OCI-LY3 (cell line): ENCODE results near the gene TCF23.
A peak's percentile ranks its signal among the peaks of the same experiment; 100 is the strongest.
"Not testable (repeated sequence)": the region's sequence is repeated elsewhere in the genome, so short reads cannot be mapped to it uniquely, and the experiment has no call there.

ENCODE experiments used
- H2AFZ ChIP-seq: fragments of 200-600, 300-600 bp; shearing (Covaris generic); 2 replicates; pipeline ENCODE4 v1.6.0; 2014; ENCODE audit warnings: antibody characterized with exemption, low read depth, low read length
- H3K27ac ChIP-seq: fragments of 200-600, 300-600 bp; sonication (generic); 2 replicates; pipeline ENCODE4 v1.5.1; 2014; ENCODE audit warnings: mild to moderate bottlenecking, low read length, moderate library complexity, mixed read lengths
- H3K27me3 ChIP-seq: fragments of 200-600, 300-600 bp; sonication (generic); 2 replicates; pipeline ENCODE4 v1.6.1; 2014; ENCODE audit warnings: low read depth, low read length, mixed read lengths
- H3K36me3 ChIP-seq: fragments of 200-600, 300-600 bp; sonication (generic); replicated peaks from 2 replicates; pipeline ENCODE3; 2014; ENCODE audit warnings: low read depth, low read length, mixed read lengths
- H3K4me1 ChIP-seq: fragments of 300-600, 200-600 bp; sonication (generic); 2 replicates; pipeline ENCODE4 v1.6.1; 2014; ENCODE audit warnings: low read length, mixed read lengths
- H3K4me2 ChIP-seq: fragments of 200-600, 300-600 bp; sonication (generic); 2 replicates; pipeline ENCODE4 v1.6.1; 2014; ENCODE audit warnings: low read length, mixed read lengths
- H3K4me3 ChIP-seq: fragments of 300-600, 200-600 bp; sonication (generic); 2 replicates; pipeline ENCODE4 v1.5.1; 2014; ENCODE audit warnings: antibody characterized with exemption, mild to moderate bottlenecking, low read length, moderate library complexity
- H3K79me2 ChIP-seq: fragments of 300-600, 200-600 bp; shearing (Covaris generic); 2 replicates; pipeline ENCODE4 v1.6.1; 2014; ENCODE audit warnings: mild to moderate bottlenecking, low read length, mixed read lengths
- H3K9ac ChIP-seq: fragments of 300-600, 200-600 bp; shearing (Covaris generic); 2 replicates; pipeline ENCODE4 v1.6.0; 2014; ENCODE audit warnings: mild to moderate bottlenecking, low read length, moderate library complexity
- H3K9me3 ChIP-seq: fragments of 200-600, 300-600 bp; shearing (Covaris generic); 2 replicates; pipeline ENCODE4 v1.6.1; 2014; ENCODE audit warnings: low read length, mixed read lengths; ENCODE audit not compliant: insufficient read depth
- H4K20me1 ChIP-seq: fragments of 200-600, 300-600 bp; sonication (generic); 2 replicates; pipeline ENCODE4 v1.6.1; 2016; ENCODE audit warnings: low read length, mixed read lengths; ENCODE audit not compliant: insufficient read depth
- EZH2phosphoT487 ChIP-seq: fragments of 200-600 bp; shearing (Covaris generic); IDR thresholded peaks from 2 replicates; pipeline ENCODE4 v1.6.1; 2018; ENCODE audit warnings: antibody characterized with exemption, mixed run types, low read depth
- TF ChIP-seq, protein P1 (sequence below): fragments of 200-600, 300-600 bp; sonication (generic); IDR thresholded peaks from 2 replicates; pipeline ENCODE4 v1.5.1; 2014; ENCODE audit warnings: antibody characterized with exemption, low read length, low read depth

Gene TCF23

DNA sequence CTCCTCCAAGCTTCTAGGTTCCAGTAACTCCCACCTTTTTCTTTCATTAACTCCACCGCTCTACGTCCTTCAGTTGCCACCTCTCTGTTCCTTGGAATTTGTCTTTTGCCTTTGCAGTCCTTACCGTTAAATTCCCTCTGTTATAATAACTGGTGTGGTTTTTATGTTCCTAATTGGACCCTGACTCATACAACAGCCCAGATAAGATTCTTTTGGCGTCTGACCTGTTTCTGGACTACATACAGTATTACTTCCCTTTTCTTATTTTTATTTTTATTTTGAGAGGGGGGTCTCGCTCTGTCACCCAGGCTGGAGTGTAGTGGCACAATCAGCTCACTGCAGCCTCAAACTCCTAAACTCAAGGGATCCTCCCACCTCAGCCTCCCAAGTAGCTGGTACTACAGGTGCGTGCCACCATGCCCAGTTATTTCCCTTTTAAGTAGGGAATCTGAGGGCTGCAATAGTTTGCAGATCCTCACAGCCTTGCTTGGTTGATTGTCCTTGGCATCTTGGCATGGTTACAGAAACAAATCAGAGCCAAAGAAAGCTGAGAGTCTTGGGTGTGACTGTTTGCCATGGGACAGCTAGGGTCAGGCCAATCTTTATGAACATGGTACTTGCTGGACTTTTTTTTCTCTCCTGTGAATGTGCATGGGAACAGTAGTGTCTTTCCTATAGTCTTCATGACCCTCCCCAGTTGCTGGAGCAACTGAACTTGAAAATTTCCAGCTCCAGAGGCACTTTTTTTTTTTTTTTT, 22.0 kb downstream of the TCF23 start:
- no peak overlapping the region for H3K9ac ChIP-seq
- peaks cover 7% of the 10 kb centered on the region; the same call in 1 of the 2 replicates for H3K27me3 ChIP-seq
- no peaks in the 10 kb centered on the region for H3K9me3 ChIP-seq
- H2AFZ ChIP-seq: no peak overlapping the region
- H3K79me2 ChIP-seq: no peaks in the 10 kb centered on the region
- no peaks in the 10 kb centered on the region for H3K36me3 ChIP-seq
- H4K20me1 ChIP-seq: no peaks in the 10 kb centered on the region
- H3K4me2 ChIP-seq: peak overlapping the region; percentile 77
- H3K4me1 ChIP-seq: peaks cover 24% of the 10 kb centered on the region
- no peak overlapping the region for H3K27ac ChIP-seq
- H3K4me3 ChIP-seq: no peak overlapping the region
- TF ChIP-seq EZH2phosphoT487: no peak
- TF ChIP-seq, protein P1, sequence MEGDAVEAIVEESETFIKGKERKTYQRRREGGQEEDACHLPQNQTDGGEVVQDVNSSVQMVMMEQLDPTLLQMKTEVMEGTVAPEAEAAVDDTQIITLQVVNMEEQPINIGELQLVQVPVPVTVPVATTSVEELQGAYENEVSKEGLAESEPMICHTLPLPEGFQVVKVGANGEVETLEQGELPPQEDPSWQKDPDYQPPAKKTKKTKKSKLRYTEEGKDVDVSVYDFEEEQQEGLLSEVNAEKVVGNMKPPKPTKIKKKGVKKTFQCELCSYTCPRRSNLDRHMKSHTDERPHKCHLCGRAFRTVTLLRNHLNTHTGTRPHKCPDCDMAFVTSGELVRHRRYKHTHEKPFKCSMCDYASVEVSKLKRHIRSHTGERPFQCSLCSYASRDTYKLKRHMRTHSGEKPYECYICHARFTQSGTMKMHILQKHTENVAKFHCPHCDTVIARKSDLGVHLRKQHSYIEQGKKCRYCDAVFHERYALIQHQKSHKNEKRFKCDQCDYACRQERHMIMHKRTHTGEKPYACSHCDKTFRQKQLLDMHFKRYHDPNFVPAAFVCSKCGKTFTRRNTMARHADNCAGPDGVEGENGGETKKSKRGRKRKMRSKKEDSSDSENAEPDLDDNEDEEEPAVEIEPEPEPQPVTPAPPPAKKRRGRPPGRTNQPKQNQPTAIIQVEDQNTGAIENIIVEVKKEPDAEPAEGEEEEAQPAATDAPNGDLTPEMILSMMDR: no peak

DNA sequence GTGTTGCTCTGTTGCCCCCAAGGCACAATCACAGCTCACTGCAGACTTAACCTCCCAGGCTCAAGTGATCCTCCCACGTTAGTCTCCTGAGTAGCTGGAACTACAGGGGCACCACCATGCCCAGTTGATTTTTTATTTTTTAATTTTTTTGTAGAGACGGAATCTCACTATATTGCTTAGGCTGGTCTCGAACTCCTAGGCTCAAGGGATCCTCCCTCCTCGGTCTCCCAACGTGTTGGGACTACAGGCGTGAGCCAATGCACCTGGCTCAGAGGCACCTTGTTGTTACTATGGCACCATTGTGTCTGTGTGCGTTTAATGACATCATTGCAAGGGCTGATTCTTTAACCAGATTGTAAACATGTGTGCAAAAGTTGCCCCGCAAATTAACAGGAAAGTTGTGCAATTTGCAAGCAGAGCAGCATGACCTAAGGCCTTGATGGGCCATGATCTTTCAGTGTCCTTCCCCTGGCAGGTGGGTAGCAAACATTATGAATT, 22.6 kb downstream of the TCF23 start:
- Histone ChIP-seq H2AFZ (no peak overlapping the region), H3K27me3 (peaks cover 7% of the 10 kb centered on the region; the same call in 1 of the 2 replicates), H3K79me2 (no peaks in the 10 kb centered on the region), H3K9me3 (no peaks in the 10 kb centered on the region), H3K4me2 (no peak overlapping the region), H3K4me3 (no peak overlapping the region), H3K36me3 (no peaks in the 10 kb centered on the region), H3K9ac (no peak overlapping the region), H4K20me1 (no peaks in the 10 kb centered on the region), H3K4me1 (peaks cover 24% of the 10 kb centered on the region), H3K27ac (no peak overlapping the region)
- TF ChIP-seq EZH2phosphoT487: no peak
- TF ChIP-seq, protein P1: no peak

DNA sequence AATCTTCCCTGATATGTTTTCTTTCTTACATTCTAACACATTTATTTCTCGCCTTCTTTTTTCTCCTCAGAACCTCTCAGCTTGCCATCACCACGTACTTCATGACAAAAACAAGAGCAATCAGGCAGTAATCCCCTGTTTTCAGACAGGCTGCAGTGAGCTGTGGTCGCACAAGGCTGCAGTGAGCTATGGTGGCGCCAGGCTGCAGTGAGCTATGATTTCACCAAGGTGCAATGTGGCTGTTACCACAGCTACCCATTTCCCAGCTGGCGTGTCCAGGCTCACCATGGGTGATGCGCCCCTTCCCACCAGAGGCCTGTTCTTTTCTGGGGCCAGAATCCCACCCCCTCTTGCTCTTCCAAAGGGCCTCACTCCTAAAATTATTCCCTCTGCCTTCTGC, 25.8 kb downstream of the TCF23 start:
- H3K4me3 ChIP-seq: no peak overlapping the region
- H3K27me3 ChIP-seq: peaks cover 18% of the 10 kb centered on the region
- H3K27ac ChIP-seq: no peak overlapping the region
- peak overlapping the region; percentile 9; the same call in 1 of the 2 replicates for H2AFZ ChIP-seq
- no peak overlapping the region for H3K9ac ChIP-seq
- H4K20me1 ChIP-seq: no peaks in the 10 kb centered on the region
- H3K79me2 ChIP-seq: no peaks in the 10 kb centered on the region
- peaks cover 24% of the 10 kb centered on the region for H3K4me1 ChIP-seq
- no peak for TF ChIP-seq EZH2phosphoT487
- no peak overlapping the region for H3K4me2 ChIP-seq
- H3K36me3 ChIP-seq: no peaks in the 10 kb centered on the region
- no peaks in the 10 kb centered on the region for H3K9me3 ChIP-seq

DNA sequence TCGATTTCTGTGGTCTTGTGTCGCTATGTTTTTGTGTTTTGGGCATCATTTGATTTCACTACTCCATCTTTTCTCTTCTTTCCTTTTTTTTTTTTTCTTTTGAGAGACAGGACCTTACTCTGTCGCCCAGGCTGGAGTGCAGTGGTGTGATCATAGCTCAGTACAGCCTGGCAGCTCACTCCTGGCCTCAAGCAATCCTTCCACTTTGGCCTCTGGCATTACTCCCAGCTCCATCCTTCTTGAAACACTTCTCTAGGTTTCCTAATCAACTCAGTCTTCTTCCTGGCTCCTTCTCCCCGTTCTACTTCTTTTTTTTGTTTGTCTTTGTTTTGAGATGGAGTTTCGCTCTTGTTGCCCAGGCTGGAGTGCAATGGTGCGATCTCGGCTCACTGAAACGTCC, 26.5 kb downstream of the TCF23 start:
- H3K9ac ChIP-seq: no peak overlapping the region
- no peaks in the 10 kb centered on the region for H3K36me3 ChIP-seq
- no peak overlapping the region for H3K27ac ChIP-seq
- H3K4me1 ChIP-seq: peaks cover 19% of the 10 kb centered on the region
- H3K79me2 ChIP-seq: no peaks in the 10 kb centered on the region
- no peak overlapping the region for H2AFZ ChIP-seq
- no peak overlapping the region for H3K4me3 ChIP-seq
- H3K27me3 ChIP-seq: peaks cover 18% of the 10 kb centered on the region
- H3K9me3 ChIP-seq: no peaks in the 10 kb centered on the region
- no peaks in the 10 kb centered on the region for H4K20me1 ChIP-seq
- TF ChIP-seq, protein P1: no peak
- no peak for TF ChIP-seq EZH2phosphoT487
- no peak overlapping the region for H3K4me2 ChIP-seq

DNA sequence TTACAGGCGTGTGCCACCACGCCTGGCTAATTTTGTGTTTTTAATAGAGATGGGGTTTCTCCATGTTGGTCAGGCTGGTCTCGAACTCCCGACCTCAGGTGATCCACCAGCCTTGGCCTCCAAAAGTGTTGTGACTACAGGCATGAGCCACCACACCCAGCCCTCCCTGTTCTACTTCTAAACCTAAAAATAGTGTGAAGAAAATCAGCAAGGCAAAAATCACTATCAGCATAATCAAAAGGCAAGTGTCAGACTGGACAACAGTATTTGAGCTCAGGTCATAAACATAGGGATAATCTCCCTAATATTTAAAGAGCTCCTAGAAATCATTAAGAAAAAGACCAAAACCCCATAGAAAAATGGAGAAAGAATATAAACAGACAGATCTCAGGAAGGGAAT, 27.0 kb downstream of the TCF23 start:
- H3K9me3 ChIP-seq, H3K4me2 ChIP-seq, H3K36me3 ChIP-seq, H3K4me3 ChIP-seq, H3K9ac ChIP-seq, H4K20me1 ChIP-seq, H3K27ac ChIP-seq, H2AFZ ChIP-seq, H3K79me2 ChIP-seq: not testable (repeated sequence)
- H3K4me1 ChIP-seq: peaks cover 15% of the 10 kb centered on the region
- peaks cover 18% of the 10 kb centered on the region for H3K27me3 ChIP-seq
